Skin of body (tissue), 2 donors: ENCODE measurements around the gene CDC23. TPM values are rescaled to one million over a fixed set of nuclear protein-coding genes. Genes with fewer than 3 reads are reported as not detected.
"Not testable (repeated sequence)": the region's sequence is repeated elsewhere in the genome, so short reads cannot be mapped to it uniquely, and the experiment has no call there.

Experiments used
- DNase-seq: peaks from one replicate; lab custom pipeline; 2025; lab: John Stamatoyannopoulos, UW
- total RNA-seq: library from RNA; depleted of rRNA; stranded (reverse); fragments of >200 nt; gene quantifications from one replicate; pipeline ENCODE4 v1.2.3, GENCODE V29; 2014

CDC23 gene
- 37.0 TPM for total RNA-seq

GRCh38 chr5:138213161-138214029, at the start of gene CDC23:
Gene CDC23 (minus strand): TSS chr5:138213323. CDS start chr5:138213312, 11 bp downstream.
- peak; percentile 98 for DNase-seq

DNA sequence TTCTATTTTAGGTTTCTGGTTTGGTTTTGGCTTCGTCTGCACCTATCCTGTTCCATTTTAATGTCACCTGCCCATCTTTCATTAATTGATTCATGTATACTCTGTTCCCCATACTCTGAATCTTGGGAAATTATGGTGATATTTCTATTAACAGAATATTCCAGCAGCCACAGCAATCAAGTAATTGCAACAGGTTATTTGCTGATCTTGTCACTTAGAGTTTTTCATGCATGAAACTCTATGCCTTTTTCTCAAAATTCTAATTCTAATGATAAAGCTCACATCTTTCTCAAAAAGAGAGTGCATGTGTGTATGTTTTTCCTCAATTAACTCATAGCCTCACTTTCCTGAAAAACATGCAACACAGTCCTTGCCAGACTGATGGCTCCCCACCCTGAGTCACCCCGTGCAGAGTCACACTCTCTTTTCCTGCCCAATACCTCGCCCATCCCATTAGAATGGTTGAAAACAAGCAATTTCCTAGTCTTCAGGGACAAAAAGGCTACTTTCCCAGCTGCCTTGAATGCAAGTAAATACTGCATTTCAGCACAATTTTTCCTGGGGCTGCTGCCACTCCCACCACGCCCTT, 45.7 kb upstream of the CDC23 start:
- no peak for DNase-seq

GRCh38 chr5:138257583-138257982, 44.5 kb upstream of the CDC23 start:
- DNase-seq, result no peak

GRCh38 chr5:138252944-138253343, 39.8 kb upstream of the CDC23 start:
- no peak for DNase-seq

GRCh38 chr5:138247800-138248199, 34.7 kb upstream of the CDC23 start:
- DNase-seq, result not testable (repeated sequence)

DNA sequence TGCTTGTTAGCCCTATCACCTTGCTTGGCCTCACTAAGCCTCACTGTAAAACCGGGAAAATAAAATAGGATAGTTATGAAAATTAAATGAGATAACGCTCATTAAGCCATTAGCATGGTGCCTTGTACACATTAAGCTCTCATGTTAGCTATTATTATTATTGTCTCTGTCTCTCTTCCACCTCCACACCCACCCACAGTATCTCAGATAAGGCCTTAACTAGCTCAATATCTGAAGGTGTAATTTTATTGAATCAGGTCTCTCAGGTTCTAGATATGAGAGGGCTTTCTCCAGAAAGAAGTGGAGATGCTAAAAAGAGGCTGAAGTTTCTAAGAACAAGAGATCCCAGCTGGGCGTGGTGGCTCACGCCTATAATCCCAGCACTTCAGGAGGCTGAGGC, 33.7 kb upstream of the CDC23 start:
- DNase-seq, result no peak

DNA sequence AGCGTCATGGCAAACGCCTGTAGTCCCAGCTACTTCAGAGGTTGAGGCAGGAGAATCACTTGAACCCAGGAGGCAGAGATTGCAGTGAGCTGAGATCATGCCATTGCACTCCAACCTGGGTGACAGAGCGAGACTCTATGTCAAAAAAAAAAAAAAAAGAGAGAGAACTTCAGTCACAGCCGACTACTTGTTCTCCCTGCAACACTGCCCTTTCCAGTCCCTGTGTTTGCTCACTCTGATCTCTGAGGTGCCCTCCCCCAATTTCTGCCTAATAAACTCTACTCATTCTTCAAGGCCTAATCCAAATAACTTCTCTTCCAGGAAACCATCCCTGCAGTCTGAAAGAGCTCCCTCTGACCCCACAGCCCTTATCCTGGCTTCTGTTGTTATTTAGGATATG, 33.2 kb upstream of the CDC23 start:
- DNase-seq, result no peak

- no peak for DNase-seq
Observed at GRCh38 chr5:138245717-138246116, 32.6 kb upstream of the CDC23 start.

- peak; percentile 21 for DNase-seq
Observed at GRCh38 chr5:138243794-138244193, 30.7 kb upstream of the CDC23 start.

DNA sequence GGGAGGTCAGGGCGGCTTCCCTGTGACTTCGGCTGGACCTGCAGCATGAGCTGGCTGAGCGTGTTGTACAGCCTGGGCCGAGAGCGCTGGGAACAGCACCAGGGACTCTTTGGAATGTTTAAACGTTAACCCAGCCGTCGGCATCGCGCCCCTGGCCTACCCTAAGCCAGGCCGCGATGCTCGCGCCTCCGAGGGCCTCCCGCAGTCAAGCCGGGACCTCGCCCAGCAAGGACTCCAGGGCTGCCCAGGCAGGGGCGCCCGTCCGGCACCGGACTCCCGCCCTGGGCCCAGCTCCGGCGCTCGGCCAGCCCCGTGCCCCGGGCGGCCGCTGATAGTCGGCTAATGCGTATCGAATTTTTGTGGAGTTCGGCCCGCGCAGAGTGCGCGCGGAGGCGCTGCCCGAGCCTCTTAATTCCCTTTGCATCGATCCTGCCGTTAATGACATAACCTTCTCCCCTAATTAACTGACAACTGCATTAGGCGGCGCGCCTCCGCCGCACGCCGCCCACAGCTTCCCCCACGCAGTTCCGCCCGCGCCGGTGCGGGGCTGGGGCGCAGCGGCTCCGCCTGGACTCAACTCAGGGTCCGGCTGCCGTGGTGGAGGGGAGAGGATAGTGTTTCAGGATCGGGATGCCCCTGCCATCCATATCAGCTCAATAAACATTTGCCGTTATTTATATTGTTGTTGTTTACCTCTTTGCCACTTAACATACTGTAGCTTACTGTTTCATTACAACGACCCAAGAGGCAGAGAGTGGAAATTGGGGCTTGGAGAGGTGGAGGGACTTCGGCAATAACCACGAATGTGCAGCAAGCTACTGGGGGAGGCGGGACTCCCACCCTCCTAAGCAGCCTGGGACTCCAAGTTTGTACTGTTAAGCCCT, 28.8 kb upstream of the CDC23 start:
- no peak for DNase-seq

- DNase-seq, result no peak
Observed at GRCh38 chr5:138240650-138241385, 27.7 kb upstream of the CDC23 start.

- DNase-seq, result no peak
Observed at GRCh38 chr5:138238034-138238433, 24.9 kb upstream of the CDC23 start.

GRCh38 chr5:138234651-138235050, 21.5 kb upstream of the CDC23 start:
- DNase-seq, result no peak

DNA sequence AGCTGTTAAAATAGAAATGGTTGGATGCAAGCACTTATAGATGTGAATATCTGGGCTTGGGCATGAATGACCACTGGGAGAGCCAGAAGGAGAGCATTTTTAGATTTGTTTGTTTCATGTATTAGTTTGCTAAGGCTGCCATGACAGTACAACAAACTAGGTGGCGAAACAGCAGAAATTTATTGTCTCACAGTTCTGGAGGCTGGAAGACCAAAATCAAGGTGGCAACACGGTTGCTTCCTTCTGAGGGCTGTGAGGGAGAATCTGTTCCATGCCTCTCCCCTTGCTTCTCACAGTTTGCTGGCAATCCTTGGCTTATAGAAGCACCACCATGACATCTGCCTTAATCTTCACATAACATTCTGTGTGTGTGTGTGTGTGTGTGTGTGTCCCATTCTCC, 20.2 kb upstream of the CDC23 start:
- DNase-seq, result no peak

- no peak for DNase-seq
Observed at GRCh38 chr5:138230981-138231589, 18.0 kb upstream of the CDC23 start.

GRCh38 chr5:138230261-138230660, 17.1 kb upstream of the CDC23 start:
- DNase-seq, result no peak

- no peak for DNase-seq
Observed at GRCh38 chr5:138229387-138229786, 16.3 kb upstream of the CDC23 start.

GRCh38 chr5:138226910-138227309, 13.8 kb upstream of the CDC23 start:
- no peak for DNase-seq

DNA sequence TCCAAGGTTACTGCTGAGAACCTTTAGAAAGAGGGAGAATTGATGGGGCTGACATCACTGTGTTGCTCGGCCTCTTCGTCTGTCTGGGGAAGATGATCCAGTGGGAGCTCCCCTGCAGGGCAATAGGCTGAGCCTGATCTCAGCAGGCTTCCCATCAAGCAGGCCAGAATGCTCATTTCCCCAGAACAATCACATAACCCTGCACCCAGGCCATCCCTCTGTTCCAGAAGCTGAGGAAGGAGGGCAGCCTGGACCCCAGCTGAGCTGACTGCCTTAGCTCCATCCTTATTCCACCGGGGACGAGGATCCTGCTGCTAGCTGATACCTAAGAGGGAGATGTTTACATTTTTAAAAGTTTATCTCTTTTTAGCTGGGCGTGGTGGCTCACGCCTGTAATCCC, 11.6 kb upstream of the CDC23 start:
- DNase-seq, result no peak

DNA sequence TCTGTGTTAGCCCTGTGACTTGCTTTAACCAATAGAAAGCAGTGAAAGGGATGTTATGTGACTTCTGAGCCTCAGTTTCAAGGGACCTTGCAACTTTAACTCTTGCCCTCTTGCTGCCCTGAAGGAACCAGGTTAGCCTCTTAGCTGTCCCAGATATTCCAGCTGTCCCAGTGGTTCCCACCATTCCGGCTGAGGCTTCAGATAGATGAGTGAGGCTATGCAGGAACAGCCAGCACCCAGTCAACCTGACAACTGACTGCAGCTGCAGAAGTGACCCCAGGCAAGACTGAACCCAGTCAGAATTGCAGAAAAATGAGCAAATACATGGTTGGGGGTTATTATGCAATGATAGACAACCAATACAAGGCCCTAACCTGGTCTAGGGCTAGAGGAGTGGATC, 10.4 kb upstream of the CDC23 start:
- DNase-seq, result no peak

DNA sequence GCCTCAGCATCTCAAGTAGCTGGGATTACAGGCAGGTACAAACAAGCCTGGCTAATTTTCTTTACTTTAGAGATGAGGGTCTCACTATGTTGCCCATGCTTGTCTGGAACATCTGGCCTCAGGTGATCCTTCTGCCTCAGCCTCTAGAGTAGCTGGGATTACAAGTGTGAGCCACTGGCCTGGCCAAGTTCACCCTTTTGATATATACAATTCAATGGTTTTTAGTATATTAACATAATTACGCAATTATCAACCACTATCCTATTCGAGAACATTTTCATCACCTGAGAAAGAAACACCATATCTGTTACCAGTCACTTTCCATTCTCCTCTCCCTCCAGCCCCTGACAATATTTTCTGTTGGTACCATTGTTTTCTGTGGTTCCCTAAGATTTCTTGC, 3.7 kb upstream of the CDC23 start:
- DNase-seq, result no peak
